Activated CD8-positive, alpha-beta memory T cell treated with anti-CD3 and anti-CD28 coated beads, Interleukin-2, amount 10 ng/mL, durations not matched to agents 7 days and 5 days (primary cell): Measurements from ENCODE around the gene TOGARAM2. TPM values are rescaled to one million over a fixed set of nuclear protein-coding genes. Genes with fewer than 3 reads are reported as not detected.
A peak's percentile ranks its signal among the peaks of the same experiment; 100 is the strongest.

Source experiments
- ATAC-seq: fragments of 150-1000 bp; cut with Tn5 transposase; one replicate; pipeline ENCODE4 v1.10.0; 2021; ENCODE audit warnings: moderate library complexity
- CTCF ChIA-PET: fragments of 350-600 bp; sonication (Branson Sonifier 250); formaldehyde crosslinking; loops from one replicate; lab custom pipeline; 2021; ENCODE audit warnings: antibody characterized with exemption; lab: Charles Lee
- DNase-seq: peaks from one replicate; pipeline ENCODE4 v3.0.0-alpha.2; 2020
- H3K27ac Mint-ChIP-seq: one replicate; pipeline ENCODE4 v1.8.0; 2021; ENCODE audit warnings: mild to moderate bottlenecking, mixed read lengths
- H3K27me3 Mint-ChIP-seq: one replicate; pipeline ENCODE4 v1.8.0; 2021; ENCODE audit warnings: mixed read lengths
- H3K36me3 Mint-ChIP-seq: one replicate; pipeline ENCODE4 v1.8.0; 2021; ENCODE audit warnings: mild to moderate bottlenecking, mixed read lengths
- H3K4me1 Mint-ChIP-seq: one replicate; pipeline ENCODE4 v1.8.0; 2021; ENCODE audit warnings: mixed read lengths
- H3K4me3 Mint-ChIP-seq: one replicate; pipeline ENCODE4 v1.8.0; 2021; ENCODE audit warnings: mild to moderate bottlenecking, moderate library complexity, mixed read lengths
- H3K9me3 Mint-ChIP-seq: one replicate; pipeline ENCODE4 v1.8.0; 2022; ENCODE audit warnings: low read depth, mixed read lengths
- total RNA-seq, 2 experiments: library from RNA; stranded (reverse); gene quantifications; one replicate each; pipeline ENCODE4 v1.2.3, GENCODE V29; 2021

Gene TOGARAM2
- total RNA-seq, 2 experiments from 2014 or later = 15.0 to 23.9 TPM

DNA sequence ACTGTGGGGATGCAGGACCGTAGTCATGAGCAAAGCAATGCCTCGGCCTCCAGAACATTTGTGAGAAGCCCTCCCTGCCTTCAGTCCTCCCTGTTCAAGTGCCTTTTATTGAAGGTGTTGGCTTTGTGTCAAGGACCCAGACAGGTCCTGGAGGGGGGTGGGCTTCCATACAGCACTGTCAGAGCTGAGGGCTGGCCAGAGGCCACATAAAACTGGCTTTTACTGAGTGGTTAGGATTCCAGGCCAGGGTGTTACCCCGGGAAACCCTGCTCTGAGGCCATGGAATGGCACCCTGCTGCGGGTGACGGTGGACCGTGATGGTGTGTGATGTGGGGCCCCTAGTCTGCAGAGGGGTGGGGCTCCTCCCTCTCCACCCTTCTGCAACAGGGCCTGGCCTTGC, 41.6 kb downstream of the TOGARAM2 start:
- Mint-ChIP-seq H3K27me3 (no peaks in the 10 kb centered on the region), H3K36me3 (peaks cover 21% of the 10 kb centered on the region), H3K4me1 (peaks cover 5% of the 10 kb centered on the region), H3K4me3 (no peak overlapping the region), H3K9me3 (no peaks in the 10 kb centered on the region), H3K27ac (no peak overlapping the region)
- no peak for DNase-seq
- CTCF ChIA-PET = no interaction called here
- no peak for ATAC-seq

DNA sequence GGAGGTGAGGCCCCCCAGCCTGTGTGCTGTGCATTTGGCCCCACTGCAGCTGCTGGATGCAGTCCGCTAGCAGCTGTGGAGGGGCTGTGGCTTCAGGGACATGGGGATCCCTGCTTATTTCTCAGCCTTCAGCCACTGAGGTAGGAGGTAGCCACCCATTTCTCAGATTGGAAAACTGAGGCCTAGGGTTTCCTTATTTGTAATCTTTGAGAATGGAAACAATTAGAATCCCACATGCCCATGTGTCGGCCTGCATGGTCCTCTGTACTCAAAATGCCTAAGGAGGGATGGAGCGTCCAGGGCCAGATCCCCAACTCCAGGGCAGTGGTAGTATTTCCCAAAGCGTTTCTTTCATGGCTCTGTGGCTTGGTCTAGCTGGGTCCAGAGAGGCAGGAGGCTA, 42.1 kb downstream of the TOGARAM2 start:
- Mint-ChIP-seq H3K4me1 (peaks cover 3% of the 10 kb centered on the region), H3K36me3 (peaks cover 19% of the 10 kb centered on the region), H3K27ac (no peak overlapping the region), H3K4me3 (no peak overlapping the region), H3K27me3 (no peaks in the 10 kb centered on the region), H3K9me3 (no peaks in the 10 kb centered on the region)
- DNase-seq (no peak), ATAC-seq (no peak)
- CTCF ChIA-PET = no interaction called here

DNA sequence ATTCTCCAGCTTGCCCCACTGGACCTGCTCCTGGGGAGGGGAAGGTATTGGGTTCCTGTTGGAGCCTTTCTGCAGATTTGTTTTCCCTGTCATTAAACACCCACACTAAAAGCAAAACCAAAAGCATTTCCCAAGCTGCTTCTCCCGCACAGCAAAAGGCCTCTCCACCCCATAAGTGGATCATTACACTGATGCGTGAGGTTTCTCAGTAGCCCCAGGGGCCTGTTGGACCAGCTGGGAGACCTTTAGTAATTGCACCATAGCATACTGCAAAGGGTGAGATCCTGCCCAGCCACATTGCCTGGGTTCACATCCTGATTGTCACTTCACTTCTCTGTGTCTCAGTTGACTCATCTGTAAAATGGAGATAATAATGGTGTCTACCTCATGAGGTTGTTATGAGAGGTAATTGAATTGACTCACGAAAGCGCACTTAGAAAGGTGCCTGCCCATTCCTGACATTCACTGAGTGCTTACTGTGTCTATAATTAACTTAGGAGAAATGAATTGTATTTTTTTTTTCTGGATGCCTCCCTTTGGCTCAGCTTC, 43.9 kb downstream of the TOGARAM2 start:
- CTCF ChIA-PET = interaction anchor here (1.1 to 1.7 kb wide), 2 partner anchors 9 to 66 kb away, joined by 3 to 4 read pairs; no protein-coding TSS in a partner anchor
- ATAC-seq = no peak
- Mint-ChIP-seq H3K36me3 (peaks cover 23% of the 10 kb centered on the region), H3K4me3 (no peak overlapping the region), H3K4me1 (no peaks in the 10 kb centered on the region), H3K27me3 (no peaks in the 10 kb centered on the region), H3K9me3 (no peaks in the 10 kb centered on the region), H3K27ac (no peak overlapping the region)
- DNase-seq = no peak

DNA sequence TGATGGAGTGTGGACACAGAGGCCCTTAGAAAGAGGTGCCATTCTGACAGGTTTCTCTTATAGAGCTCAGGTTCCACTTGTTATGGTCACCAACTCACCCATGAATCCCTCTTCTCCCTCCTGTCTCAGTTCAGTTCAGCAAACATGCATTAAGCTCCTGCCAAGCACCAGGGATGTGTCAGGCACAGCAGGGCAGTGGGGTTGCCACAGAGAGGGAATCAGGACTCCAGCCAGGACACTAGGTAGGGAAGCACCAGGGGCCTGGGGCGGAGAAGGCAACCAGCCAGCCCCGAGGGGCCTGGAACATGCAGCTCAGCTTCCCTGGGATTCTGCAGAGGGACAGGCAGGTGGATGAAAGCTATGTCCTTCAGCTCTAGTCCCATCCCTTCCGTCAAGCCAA, 44.6 kb downstream of the TOGARAM2 start:
- Mint-ChIP-seq H3K9me3 (no peaks in the 10 kb centered on the region), H3K27ac (peak overlapping the region; percentile 5), H3K36me3 (peaks cover 22% of the 10 kb centered on the region), H3K4me3 (no peak overlapping the region), H3K27me3 (no peaks in the 10 kb centered on the region), H3K4me1 (no peaks in the 10 kb centered on the region)
- CTCF ChIA-PET = interaction anchor here (1.1 to 1.7 kb wide), 2 partner anchors 10 to 67 kb away, joined by 3 to 4 read pairs; no protein-coding TSS in a partner anchor
- ATAC-seq (no peak), DNase-seq (no peak)

DNA sequence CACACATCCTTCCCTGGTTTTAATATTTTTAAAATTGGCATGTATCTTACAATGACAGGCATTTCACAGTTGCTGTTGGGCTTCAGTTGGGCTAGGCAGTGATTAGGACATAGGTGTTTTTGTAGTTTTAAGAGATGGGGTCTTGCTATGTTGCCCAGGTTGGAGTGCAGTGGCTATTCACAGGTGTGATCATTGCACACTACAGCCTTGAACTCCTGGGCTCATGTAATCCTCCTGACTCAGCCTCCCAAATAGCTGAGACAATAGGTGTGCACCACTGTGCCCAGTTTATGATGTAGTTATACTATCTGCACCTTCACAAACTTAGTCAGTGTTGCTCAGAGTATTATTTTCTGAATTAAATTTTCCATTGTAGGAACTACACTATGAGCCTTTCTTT, 49.9 kb downstream of the TOGARAM2 start:
- Mint-ChIP-seq H3K27me3 (no peaks in the 10 kb centered on the region), H3K4me3 (no peak overlapping the region), H3K9me3 (no peaks in the 10 kb centered on the region), H3K36me3 (peaks cover 36% of the 10 kb centered on the region), H3K27ac (no peak overlapping the region), H3K4me1 (peaks cover 26% of the 10 kb centered on the region)
- CTCF ChIA-PET = no interaction called here
- DNase-seq (no peak), ATAC-seq (no peak)

DNA sequence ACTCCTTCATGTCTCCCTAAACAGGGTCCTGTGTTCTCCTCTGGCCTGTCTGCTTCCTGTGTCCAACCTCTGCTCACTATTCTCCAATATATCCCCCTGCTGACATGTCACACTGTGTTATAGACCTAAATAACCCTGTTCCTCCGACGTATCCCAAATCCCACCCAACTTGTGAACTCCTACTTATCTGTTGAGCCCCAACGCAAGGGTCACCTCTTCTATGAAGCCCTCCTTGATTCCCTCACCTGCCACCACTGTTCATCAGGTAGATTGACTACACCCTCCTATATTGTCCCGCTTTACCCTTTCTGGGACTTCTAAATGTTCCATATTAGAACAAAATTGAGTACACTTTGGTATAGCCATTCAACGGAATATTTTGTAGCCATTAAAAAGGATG, 51.1 kb downstream of the TOGARAM2 start:
- H3K36me3 Mint-ChIP-seq = peaks cover 44% of the 10 kb centered on the region
- no peak overlapping the region for H3K4me3 Mint-ChIP-seq
- H3K9me3 Mint-ChIP-seq = no peaks in the 10 kb centered on the region
- peaks cover 26% of the 10 kb centered on the region for H3K4me1 Mint-ChIP-seq
- CTCF ChIA-PET = interaction anchor here (1.3 to 3.4 kb wide), 2 partner anchors 14 to 20 kb away, joined by 4 to 8 read pairs; no protein-coding TSS in a partner anchor
- H3K27me3 Mint-ChIP-seq = no peaks in the 10 kb centered on the region
- DNase-seq (no peak), ATAC-seq (no peak)
- no peak overlapping the region for H3K27ac Mint-ChIP-seq

DNA sequence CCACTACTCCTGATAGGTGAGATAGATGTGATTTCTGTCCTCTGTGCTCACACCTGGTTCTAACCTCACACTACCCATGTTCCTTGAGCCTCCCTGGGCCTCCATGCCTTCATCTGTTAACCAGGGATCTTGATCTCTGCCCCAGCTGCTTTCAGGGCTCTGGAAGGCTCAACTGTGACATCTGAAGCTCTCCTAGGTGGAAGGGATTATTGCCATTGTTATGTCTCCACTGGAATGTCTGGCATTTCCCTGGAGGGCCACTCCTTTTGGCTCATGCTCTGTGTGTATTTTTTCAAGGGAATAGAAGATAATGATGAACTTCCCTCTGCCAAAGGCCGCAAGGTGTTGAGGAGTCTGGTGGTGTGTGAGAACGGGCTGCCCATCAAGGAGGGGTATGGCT, 52.1 kb downstream of the TOGARAM2 start:
- DNase-seq (no peak), ATAC-seq (no peak)
- CTCF ChIA-PET = interaction anchor here (1.7 to 3.4 kb wide), 2 partner anchors 15 to 20 kb away, joined by 5 to 8 read pairs; no protein-coding TSS in a partner anchor
- peaks cover 44% of the 10 kb centered on the region for H3K36me3 Mint-ChIP-seq
- H3K27ac Mint-ChIP-seq = no peak overlapping the region
- H3K27me3 Mint-ChIP-seq = no peaks in the 10 kb centered on the region
- H3K4me1 Mint-ChIP-seq = peaks cover 26% of the 10 kb centered on the region
- no peaks in the 10 kb centered on the region for H3K9me3 Mint-ChIP-seq
- H3K4me3 Mint-ChIP-seq = no peak overlapping the region

DNA sequence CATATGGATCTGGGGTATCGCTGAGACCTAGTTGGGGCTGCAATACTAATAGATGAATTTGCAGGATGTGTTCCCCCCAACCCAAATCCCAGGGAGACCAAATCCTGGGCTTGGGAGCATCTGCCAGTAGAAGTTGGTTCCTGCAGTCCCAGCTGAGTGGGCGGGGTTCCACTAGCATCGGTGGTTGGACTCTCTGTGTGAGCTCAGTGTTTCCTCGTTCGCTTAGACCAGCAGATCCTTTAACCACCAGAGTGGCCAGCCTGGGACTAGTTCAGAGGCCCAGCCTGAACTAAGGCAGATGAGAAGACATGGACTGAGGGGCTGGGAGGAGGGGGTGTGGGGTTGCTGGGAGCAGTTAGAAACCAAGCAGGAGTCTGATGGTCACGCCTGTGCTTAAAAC, 52.6 kb downstream of the TOGARAM2 start:
- no peaks in the 10 kb centered on the region for H3K27me3 Mint-ChIP-seq
- H3K4me3 Mint-ChIP-seq = no peak overlapping the region
- H3K36me3 Mint-ChIP-seq = peaks cover 42% of the 10 kb centered on the region
- no peaks in the 10 kb centered on the region for H3K9me3 Mint-ChIP-seq
- no peak for ATAC-seq
- no peak for DNase-seq
- H3K4me1 Mint-ChIP-seq = peaks cover 26% of the 10 kb centered on the region
- H3K27ac Mint-ChIP-seq = peak overlapping the region; percentile 3
- CTCF ChIA-PET = interaction anchor here (1.4 to 3.4 kb wide), 6 partner anchors 9 to 49 kb away, joined by 3 to 8 read pairs (median 4); no protein-coding TSS in a partner anchor

DNA sequence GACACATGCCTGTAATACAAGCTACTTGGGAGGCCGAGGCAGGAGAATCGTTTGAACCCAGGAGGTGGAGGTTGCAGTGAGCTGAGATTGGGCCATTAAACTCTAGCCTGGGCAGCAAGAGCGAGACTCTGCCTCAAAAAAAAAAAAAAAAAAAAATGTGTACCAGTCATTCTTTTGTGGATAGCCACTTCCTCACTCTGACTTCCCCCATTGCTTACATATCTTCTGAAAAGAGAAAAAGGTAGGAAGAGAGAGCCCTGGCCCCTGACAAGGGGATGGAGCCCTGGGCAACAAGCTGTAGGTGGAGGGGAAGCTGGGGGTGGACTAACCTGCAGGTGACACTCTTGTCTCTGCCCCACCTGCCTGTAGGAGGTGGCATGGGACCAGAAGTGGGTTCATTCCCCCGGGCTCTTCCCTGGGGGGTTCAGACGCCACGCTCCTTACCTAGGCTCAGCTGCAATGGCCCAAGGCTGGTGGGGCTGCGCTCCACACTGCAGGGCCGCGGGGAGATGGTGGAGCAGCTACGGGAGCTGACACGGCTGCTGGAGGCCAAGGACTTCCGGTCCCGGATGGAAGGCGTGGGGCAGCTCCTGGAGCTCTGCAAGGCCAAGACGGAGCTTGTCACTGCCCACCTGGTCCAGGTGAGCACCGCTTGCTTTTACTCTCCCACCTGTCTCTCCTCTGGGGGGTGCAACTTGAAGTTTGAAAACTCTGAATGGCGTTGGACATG, 54.1 kb downstream of the TOGARAM2 start:
- H3K27ac Mint-ChIP-seq = peak overlapping the region; percentile 67
- H3K9me3 Mint-ChIP-seq = no peaks in the 10 kb centered on the region
- peak; percentile 47 for ATAC-seq
- CTCF ChIA-PET = interaction anchor here (0.7 to 3.4 kb wide), 8 partner anchors 8 to 283 kb away, joined by 3 to 8 read pairs (median 3); partner anchors contain the start of gene PPP1CB
- peaks cover 39% of the 10 kb centered on the region for H3K36me3 Mint-ChIP-seq
- peaks cover 26% of the 10 kb centered on the region for H3K4me1 Mint-ChIP-seq
- no peaks in the 10 kb centered on the region for H3K27me3 Mint-ChIP-seq
- H3K4me3 Mint-ChIP-seq = no peak overlapping the region
- no peak for DNase-seq

DNA sequence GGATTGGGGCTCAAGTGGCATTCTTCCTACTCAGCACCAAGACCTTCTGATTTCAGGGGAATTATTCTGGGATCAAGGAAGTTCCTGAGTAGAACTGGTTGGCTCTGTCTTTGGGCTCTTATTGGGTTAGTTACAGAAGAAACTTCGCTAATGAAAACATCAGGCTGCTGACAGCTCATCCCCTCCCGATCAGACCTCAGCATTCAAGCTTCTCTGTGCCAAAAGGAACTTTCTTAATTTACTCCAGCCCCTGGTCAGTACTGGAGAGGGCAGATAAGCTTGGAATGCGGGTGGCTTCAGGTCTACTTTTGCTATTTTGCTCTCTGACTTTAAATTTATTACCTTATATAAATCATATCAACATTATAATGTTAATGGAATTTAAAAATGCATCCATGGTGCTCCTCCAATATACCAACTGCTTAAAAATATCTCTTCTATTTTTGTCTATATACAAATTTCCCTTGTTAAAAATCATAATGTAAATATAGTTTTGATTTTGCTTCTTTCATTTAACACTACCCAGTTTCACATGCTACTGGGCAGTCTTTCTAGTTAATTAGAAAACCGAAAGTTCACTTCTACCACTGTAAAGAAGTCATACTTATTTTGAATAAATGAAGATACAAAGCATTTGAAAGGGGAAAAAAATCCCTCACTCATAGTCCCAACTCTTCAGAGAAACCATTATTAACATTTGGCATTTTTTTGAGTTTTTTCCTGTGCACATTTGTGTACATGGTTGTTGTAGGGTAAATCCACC, 58.8 kb downstream of the TOGARAM2 start:
- DNase-seq (no peak), ATAC-seq (no peak)
- Mint-ChIP-seq H3K4me1 (peaks cover 11% of the 10 kb centered on the region), H3K4me3 (no peak overlapping the region), H3K27me3 (no peaks in the 10 kb centered on the region), H3K36me3 (peaks cover 19% of the 10 kb centered on the region), H3K27ac (no peak overlapping the region), H3K9me3 (no peaks in the 10 kb centered on the region)
- CTCF ChIA-PET = no interaction called here

DNA sequence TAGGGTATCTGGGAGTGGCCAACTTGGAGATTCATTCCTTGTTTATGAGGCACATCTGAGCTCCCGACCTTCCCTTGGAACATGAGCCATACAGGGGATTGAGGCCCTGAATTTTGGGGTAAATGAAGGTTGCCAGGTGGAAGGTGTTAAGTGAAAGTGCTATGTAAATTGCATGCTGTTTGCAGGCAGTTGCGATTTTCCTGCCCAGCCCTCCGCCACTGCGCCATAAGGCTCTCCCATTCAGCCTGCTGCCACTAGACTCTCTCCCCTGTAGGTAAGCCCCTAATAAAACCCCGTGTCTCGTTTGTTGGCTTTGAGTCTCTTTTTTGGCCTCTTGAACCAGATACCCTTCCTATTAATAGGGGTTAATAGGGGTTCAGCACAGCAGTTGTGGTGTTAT, 59.5 kb downstream of the TOGARAM2 start:
- H3K36me3 Mint-ChIP-seq = peaks cover 19% of the 10 kb centered on the region

DNA sequence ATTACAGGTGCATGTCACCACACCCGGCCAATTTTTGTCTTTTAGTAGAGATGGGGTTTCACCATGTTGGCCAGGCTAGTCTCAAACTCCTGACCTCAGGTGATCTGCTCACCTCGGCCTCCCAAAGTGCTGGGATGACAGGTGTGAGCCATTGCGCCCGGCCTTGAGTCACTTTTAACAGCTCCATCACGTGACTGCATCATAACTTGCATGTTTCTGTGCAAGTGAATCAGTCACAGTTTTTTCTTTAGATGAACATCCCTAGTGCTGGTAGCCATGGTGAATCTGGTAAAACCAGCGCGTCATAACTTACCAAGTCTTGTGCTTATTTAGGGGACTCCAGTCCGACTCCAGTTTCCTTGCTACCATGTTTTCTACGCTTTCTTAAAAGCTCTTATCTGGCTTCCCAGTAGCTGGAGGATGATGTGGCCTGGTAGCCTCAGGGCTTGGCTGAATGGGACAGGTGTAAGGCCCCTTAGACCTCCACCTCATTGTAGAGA, 60.1 kb downstream of the TOGARAM2 start:
- ATAC-seq (no peak), DNase-seq (no peak)
- CTCF ChIA-PET = interaction anchor here (0.6 kb wide), 1 partner anchor 488 kb away, joined by 3 read pairs; no protein-coding TSS in a partner anchor
- Mint-ChIP-seq H3K36me3 (peaks cover 13% of the 10 kb centered on the region), H3K4me1 (no peaks in the 10 kb centered on the region), H3K9me3 (no peaks in the 10 kb centered on the region), H3K4me3 (no peak overlapping the region), H3K27me3 (no peaks in the 10 kb centered on the region), H3K27ac (no peak overlapping the region)

More for the DNA sequence above, 59.5 kb downstream of the TOGARAM2 start:
- Mint-ChIP-seq H3K4me3 (no peak overlapping the region), H3K9me3 (no peaks in the 10 kb centered on the region), H3K27me3 (no peaks in the 10 kb centered on the region), H3K4me1 (peaks cover 4% of the 10 kb centered on the region), H3K27ac (no peak overlapping the region)
- DNase-seq = no peak
- no peak for ATAC-seq
- CTCF ChIA-PET = no interaction called here

DNA sequence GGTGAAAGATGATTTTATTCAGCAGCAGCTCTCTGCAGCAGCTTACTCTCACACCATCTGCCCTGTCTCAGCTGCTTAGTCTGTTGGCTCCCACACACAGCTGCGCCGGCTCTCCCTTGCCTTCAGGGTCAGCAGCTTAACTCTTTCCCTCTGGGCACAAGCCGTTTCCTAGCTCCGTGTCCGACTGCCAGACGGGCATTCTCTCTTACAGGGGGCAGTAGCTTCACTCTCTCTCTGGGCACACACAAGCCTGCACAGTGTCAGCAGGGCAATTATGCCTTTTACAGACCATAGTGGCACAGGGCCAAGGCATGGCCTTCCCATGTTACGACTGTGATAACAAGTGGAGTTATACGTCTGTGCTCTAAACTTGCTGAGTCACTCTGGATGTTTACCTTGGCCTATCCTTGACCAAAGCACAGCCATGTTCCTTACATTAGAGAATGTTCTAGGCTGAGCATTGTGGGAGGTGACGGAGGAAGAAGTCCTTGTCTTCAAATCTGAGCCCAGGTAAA, 61.5 kb downstream of the TOGARAM2 start:
- no peak overlapping the region for H3K4me3 Mint-ChIP-seq
- DNase-seq = no peak
- H3K36me3 Mint-ChIP-seq = peaks cover 6% of the 10 kb centered on the region
- CTCF ChIA-PET = interaction anchor here (0.9 kb wide), 1 partner anchor 8 kb away, joined by 3 read pairs; no protein-coding TSS in a partner anchor
- no peak overlapping the region for H3K27ac Mint-ChIP-seq
- H3K4me1 Mint-ChIP-seq = no peaks in the 10 kb centered on the region
- ATAC-seq = no peak
- no peaks in the 10 kb centered on the region for H3K9me3 Mint-ChIP-seq
- H3K27me3 Mint-ChIP-seq = no peaks in the 10 kb centered on the region
